D341Med (cell line): ENCODE results near the gene TMEM176A.
A peak's percentile ranks its signal among the peaks of the same experiment; 100 is the strongest.
"Not testable (repeated sequence)": the region's sequence is repeated elsewhere in the genome, so short reads cannot be mapped to it uniquely, and the experiment has no call there.

Source experiments
- DNase-seq: peaks from one replicate; pipeline ENCODE4 v3.0.0; 2012; ENCODE audit warnings: low spot score

The TMEM176A gene

DNA sequence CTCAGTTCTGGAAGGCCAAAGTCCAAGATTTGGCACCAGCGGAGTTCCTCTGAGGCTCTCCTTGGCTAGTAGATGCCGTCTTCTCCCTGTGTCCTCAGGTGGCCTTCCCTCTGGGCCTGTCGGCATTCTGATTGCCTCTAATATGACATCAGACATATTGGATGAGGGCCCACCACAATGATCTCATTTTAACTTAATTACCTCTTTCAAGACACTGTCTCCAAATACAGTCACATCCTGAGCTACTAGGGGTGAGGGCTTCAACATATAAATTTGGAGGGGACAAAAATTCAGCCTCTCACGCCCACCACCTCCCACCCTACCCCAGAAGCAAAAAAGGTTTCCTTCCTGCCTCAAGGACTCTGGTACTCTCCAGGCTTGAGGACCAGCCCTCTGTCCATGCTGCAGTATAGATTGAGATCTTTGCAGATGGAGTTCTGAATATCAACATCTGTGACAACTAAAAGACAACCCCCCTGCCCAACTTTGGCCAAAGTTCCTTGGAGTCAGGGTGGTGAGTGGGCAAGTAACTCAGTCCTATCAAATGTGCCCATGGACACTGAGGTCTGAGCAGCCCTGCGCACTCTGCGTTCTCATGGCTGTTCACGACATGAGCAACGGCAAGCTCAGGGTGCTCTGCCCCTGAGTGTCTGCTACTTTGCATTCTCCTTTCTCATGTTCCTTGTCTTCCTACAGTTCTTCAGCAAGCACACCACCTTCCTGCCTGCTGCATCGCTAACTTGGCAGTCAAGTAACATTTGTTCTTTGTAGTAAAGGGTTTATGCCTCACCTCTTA lies 11.9 kb upstream of the TMEM176A start:
- no peak for DNase-seq

DNA sequence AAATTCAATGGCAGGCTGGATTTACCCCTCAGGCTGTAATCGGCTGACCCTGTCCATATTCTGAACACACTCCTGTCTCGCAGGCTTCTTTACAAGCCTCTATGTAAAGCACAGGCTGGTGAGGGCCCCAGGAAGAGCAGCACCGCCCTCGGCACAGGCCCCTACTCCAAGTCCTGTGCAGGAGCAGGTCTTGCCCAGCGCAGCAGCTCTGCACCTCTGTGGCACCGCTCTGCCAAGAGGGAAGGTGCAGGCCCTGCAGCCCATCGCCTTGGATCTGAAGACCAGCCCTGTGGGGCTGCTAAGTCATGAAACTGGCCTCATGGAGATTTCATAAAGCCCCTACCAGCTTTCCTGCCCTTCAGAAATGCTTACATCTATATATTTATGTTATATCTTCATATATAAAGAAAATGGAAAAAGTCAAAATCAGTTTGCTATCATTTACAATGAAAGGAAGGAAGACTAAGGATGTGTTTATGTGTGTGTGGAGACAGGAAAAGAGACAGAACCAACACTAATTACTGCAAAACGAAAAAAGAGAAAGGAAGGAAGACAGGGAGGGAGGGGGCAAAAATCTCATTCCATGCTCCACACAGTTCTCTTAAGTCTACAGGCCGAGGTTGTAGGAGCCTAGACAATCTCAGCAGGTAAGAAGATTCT lies 10.0 kb upstream of the TMEM176A start:
- no peak for DNase-seq

DNA sequence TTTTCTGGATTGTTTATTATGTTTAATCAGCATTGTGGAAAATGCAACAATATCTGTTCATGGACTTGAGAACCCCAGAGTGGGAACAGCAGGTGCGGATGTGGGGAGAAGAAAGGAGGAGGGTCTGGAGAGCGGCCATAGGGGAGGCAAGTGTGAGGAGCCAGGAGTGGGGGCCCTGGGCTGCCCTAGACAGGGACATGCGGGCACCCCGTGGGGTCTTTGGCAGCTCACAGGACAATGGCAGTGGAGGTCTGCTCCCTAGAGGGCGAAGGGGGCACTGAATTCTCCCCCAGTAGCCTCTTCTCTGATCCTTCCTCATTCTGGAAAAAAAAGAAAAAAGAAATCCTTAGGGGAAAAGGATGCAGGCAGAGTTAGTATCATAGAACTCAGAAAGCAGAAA lies 9.3 kb upstream of the TMEM176A start:
- no peak for DNase-seq

DNA sequence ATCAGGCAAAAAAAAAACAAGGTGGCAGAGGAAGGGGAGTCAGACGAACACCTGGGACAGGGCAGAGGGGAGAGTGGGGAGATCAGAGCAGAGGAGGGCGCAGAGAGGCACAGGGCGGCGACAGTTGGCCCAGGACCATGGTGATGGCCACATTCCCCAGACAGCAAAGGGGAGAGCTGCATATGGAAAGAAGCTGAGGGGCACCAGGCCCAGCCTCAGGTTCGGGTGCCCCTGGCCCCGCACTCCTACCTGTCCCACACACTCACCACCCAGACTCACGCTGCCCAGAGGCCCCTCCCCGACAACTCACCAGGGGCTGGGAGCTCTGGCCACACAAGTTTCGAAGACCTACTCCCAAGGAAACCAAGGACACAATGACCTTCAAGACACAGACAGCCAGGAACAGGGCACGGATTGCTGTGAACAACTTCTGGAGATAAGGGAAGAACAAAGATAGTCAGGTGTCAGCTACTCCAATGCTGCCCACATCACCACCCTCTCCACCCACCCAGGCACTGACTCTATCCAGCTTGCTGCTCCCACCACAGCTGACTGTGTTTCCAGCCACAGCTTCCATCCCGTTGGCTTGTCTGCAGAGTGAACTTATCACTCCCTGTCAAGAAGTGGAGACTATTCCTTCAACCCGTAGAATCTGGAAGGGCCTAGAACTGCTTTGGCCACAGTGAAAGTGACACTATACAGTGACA lies 8.7 kb upstream of the TMEM176A start:
- DNase-seq, result no peak

DNA sequence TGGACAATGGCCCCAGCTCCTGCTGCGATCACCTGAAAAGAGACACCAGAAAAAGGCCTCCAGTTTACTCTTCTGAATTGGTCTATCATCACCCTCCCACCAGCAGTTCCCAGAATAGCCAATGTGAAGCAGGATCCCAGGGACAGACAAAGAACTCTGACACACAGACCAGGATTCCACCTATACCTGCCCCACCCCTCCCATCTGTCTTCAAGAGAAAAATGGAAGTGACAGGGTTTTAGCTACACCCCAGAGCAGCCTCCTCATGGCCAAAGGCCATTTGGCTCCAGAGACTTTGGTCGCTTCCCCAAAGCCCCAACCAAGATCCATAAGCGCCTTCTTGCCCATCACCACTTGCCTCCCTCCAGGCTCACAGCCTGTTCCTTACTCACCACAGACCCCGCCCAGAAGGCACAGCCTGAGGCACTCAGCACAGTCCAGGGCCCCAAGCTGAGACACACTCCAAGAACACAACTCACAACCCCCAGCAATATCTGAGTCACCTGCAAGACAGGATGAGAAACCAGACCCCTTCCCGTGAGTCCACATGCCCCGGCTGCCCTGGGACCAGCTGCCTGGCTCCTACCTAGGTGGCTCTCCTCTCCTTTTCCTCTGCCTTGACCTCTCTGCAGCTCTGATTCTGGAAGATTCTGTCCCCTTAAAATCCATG lies 6.9 kb upstream of the TMEM176A start:
- no peak for DNase-seq

DNA sequence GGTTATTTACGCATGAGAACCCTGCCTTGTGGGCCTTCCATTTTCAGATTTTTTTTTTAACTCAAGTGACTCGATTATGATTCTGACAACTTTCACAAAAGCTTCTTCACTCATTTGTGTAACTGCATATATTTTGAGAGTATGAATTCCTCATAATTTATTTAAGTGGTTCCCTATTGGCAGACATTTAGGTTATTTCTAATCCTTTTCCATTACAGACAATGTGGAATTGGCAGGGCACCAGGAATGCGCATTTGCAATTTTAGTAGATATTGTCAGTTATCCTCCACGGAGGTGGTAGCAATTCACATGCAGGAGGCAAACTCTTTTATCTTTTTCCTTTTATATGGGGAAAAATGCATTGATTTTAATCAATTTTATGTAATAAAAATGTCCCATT lies 2.9 kb upstream of the TMEM176A start:
- DNase-seq, result no peak

DNA sequence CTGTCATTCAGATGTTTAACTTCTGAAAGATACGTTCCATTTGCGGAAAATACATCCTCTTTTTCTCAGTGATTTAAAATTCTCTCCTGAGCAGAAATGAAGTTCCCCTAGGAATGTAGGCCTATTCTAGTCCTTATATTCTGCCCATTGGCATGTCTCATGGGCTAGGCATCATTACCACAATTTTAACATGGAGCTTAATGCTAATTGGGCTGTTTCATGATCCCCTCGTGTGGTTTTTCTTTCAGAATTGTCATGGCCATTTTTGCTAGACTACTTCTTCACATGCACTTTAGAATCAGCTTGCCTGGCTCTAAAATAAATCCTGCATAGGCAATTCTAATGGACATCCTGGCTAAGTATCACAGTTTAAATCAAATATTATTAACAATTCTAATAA lies 1.4 kb upstream of the TMEM176A start:
- DNase-seq, result no peak

DNA sequence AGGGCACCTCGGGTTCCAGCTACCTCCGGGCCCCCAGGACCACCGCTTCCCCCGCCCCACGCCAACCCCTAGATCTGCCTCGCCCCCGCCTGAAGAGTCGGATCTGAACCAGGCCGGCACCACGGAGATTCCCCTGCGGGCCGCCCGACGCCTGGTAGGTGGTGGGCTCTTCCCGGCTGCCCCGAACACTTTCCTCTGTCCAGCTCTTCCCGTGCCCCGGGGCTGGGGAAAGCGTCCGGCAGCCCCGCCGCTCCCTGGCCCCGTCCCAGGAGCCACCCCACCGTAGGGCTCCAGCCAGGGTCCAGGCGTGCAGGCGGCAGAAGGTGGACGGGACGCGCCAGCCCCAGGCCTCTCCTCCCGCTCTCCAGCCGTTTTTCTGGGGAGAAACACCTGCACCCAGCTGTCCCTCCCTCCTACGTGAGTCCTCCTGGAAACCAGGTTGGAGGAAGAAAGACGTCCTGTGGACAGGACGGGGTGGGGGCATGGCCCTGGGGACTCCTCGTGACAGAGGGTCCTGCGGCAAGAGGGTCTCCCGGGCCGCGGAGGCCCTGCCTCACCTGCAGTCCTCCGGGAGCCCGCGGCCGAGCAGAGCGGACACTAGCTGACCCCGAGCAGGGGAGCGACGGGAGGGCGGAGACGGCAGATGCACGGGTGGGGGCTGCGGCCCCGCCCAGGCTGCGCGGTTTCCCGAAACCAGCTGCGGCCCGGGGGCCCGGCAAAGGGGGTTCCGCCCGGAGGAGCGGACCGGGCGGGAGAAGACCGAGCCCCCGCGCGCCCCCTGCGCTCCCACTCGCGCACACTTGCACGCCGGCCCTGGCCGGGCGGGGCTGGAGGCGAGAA lies 608 bp upstream of the TMEM176A start, which contains the start of gene TMEM176B:
TMEM176B (minus strand) TSS at position 624 of the 840 bp plus-strand sequence. CDS start 3,795 bp downstream, outside the sequence.
- no peak for DNase-seq

DNA sequence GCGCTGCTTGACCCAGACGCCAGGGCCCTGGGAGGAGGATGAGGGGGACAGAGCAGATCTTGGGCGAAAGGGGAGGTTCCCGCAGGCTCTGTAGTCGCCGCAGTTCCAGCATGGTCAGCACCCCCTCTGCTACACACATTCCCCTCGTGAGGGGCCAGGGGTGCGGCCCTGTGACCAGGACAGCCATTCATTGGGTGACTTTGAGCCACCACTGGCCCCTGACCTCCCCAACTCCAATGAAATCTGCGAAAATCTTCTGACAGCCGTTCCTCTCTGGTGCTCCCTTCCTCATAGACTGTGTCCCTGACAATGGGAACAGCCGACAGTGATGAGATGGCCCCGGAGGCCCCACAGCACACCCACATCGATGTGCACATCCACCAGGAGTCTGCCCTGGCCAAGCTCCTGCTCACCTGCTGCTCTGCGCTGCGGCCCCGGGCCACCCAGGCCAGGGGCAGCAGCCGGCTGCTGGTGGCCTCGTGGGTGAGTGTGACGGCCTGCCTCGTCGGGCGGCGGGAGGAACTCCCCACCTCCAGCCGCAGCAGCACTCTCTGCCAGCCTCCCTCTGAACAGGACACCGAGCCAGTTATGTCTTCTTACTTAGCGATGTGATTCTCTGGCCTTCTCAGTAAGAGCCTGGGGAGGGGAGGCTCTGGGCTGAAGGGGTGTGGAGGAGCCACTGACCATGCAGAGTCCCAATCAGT lies 825 bp downstream of the TMEM176A start:
- no peak for DNase-seq

DNA sequence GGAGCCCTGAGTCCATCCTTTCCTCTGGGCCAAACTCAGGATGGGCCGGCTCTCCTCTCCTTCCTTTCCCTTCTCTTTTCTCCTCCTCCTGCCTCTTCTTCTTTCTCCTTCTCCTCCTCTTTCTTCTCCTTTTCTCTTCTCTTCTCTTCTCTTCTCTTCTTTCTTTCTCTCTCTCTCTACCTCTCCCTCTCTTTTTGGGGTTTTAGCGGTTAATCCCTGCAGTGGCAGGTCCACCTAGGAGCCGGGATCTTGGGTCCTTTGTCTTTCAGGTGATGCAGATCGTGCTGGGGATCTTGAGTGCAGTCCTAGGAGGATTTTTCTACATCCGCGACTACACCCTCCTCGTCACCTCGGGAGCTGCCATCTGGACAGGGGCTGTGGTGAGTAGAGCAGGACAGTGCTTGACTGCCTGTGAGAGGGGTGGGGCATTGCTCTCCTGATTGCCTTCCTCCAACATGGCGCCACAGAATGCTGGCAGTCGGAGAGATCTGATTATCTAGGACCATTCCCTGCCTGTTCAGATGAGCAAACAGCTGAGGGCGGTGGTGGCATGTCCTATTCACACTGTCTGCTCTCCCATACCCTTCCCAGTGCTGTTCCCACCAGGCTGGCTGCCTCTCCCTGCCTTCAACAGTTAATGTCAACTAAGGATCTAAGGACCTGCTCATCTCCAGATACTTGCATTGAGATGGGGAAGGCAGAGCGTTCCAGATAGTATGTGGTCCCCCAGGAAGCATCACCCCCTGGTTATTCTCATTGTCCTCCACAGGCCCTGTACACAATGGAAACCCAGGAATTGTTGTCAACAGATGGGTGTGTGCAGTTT lies 1.6 kb downstream of the TMEM176A start:
- no peak for DNase-seq

DNA sequence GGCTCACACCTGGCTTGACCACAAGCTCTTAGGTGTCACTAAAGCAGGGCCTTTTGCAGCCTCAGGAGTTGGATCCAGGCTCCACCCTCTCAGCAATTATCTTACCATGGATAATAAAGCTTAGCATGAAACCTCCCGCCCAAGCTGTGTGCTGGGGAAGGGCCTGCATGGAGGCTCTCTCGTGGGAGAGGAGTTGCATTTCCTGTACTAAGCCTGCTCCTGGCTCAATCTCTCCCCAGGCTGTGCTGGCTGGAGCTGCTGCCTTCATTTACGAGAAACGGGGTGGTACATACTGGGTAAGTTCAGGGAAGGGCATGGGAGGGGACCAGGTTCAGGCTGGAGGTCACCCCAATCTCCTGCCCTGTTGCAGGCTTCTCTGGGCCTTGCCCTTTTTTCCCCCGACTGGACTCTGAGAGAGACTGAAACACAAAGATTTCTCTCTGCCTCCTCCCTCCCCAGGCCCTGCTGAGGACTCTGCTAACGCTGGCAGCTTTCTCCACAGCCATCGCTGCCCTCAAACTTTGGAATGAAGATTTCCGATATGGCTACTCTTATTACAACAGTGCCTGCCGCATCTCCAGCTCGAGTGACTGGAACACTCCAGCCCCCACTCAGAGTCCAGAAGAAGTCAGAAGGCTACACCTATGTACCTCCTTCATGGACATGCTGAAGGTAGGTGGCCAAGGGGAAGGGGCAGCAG lies 2.7 kb downstream of the TMEM176A start:
- DNase-seq, result peak; percentile 56

DNA sequence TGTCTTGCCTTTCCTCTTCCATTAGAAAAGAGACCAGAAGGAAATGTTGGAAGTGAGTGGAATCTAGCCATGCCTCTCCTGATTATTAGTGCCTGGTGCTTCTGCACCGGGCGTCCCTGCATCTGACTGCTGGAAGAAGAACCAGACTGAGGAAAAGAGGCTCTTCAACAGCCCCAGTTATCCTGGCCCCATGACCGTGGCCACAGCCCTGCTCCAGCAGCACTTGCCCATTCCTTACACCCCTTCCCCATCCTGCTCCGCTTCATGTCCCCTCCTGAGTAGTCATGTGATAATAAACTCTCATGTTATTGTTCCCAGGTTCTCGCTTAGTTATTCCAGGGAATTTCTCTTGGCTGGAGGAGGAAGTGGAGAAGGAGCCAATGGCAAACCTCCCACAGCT lies 4.2 kb downstream of the TMEM176A start:
- DNase-seq, result no peak

DNA sequence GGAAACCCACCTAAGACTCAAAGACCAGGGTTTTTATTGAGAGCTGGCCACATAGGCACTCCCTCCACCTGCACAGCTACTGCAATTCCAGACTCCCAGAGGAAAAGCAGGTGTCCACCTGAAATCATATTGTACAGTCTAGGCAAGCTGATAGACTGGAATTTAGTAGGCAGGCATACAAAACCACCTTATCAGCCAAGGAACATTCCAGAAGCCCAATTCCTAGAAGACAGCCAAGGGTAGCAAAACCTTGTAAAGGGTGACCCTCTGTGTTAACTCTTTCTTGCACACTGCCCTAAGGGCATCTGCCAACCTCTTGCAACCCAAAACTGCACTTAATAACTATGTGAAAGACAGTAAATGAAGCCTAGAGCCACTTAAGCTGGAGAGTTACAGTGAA lies 5.3 kb downstream of the TMEM176A start:
- no peak for DNase-seq

DNA sequence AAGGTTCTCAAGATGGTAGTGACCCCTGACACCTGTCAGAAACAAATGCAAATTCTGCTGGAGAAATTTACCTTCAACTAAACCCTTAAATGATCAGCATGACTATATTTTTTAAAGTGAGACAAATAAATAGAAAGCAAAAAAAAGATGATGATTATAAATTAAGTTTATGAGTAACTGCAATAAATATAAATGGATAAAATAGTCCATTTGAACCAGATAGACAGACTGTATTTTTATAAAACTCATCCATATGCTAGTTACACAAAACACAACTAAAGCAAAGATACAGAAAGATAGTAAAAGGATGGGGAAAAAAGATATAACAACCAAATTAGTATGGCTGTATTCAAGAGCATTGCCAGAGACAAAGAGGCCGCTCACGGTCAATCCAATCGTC lies 5.9 kb downstream of the TMEM176A start:
- DNase-seq, result no peak

DNA sequence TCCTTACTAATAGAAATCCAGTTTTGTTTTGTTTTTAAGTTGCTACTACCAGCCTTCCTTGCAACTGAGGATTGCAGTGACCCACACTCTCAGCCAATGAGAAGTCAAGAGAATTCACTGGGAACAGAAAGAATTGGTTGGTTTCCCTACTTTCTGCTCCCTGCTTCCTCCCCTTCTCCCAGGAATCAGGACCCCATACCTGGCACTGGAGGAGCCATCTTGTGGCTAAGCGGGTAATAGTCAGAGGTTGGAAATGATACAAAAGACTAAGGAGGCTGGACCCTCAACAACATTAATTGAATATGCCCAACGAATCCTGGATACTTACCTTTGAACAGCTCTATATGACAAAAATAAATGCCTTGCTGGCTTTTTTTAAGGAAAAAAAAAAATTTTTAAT lies 6.3 kb downstream of the TMEM176A start:
- no peak for DNase-seq

DNA sequence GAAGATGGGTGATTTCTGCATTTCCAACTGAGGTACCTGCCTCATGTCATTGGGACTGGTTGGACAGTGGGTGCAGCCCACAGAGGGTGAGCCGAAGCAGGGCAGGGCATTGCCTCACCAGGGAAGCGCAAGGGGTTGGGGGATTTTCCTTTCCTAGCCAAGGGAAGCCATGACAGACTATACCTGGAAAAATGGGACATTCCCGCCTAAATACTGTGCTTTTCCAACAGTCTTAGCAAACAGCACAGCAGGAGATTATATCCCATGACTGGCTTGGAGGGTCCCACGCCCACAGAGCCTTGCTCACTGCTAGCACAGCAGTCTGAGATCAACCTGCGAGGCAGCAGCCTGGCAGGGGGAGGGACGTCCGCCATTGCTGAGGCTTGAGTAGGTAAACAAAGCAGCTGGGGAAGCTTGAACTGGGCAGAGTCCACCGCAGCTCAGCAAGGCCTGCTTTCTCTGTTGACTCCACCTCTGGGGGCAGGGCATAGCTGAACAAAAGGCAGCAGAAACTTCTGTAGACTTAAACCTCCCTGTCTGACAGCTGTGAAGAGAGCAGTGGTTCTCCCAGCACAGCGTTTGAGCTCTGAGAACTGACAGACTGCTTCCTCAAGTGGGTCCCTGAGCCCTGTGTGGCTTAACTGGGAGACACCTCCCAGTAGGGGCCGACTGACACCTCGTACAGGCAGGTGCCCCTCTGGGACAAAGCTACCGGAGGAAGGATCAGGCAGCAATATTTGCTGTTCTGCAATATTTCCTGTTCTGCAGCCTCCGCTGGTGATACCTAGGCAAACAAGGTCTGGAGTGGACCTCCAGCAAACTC lies 7.3 kb downstream of the TMEM176A start:
- DNase-seq, result not testable (repeated sequence)

DNA sequence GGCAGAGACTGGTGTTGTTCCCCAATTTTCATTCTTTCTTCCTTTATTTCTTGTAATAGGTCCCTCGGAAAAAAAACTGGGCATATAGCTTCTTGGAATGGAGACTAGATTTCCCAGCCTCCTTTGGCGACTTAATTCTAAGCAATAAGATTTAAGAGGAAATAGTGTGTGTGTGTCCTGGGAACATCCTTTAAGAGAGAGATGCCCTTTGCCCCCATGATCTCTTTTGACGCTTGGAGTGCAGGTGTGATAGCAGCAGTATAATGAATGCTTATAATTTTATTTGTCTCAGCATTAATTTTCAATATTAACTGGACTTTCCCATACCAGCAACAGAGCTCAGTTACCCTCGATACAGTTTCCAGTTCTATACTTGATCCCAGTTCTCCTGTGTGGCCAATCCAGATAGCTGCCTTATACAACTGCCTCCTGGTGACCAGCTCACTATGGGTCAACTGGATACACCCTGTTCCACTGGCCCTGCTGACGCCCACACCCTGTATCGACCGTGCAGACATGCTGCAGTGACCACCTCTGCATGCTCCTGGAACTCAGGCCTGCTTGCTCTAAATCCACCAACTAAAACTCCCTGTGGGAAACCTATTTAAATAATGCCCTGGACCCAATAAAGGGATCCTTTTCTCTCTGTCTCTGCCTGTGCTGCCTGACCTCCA lies 13.9 kb downstream of the TMEM176A start:
- no peak for DNase-seq

DNA sequence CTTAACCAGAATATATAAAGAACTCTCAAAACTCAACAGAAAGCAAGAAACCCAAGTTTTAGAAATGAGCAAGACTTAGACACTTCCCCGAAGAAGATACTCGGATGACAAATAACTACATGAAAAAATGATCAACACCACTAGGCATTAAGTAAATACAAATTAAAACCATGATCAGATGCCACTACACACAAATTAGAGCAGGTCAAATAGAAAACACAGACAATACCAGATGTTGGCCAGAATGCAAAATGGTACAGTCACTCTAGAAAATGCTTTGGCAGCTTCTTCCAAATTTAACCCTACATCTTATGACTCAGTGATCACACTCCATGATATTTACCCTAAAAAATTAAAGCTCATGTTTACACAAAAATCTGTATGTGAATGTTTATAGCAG lies 18.4 kb downstream of the TMEM176A start:
- no peak for DNase-seq
